Right lobe of liver (tissue), 6 donors: ENCODE measurements around the gene AP1G2. TPM values are rescaled to one million over a fixed set of nuclear protein-coding genes. Genes with fewer than 3 reads are reported as not detected.

Source experiments
- ATAC-seq, 4 donors: fragments of 200-7000 bp; cut with Tn5 transposase; one replicate each; pipeline ENCODE4 v1.9.1; 2020; ENCODE audit warnings: mild to moderate bottlenecking in 4 of 4, moderate library complexity in 4 of 4
- DNase-seq, 3 donors: peaks; one replicate each; pipeline ENCODE4 v3.0.0-alpha.2; 2020
- H3K27ac ChIP-seq, 3 donors: fragments of 200-600 bp; one replicate each; pipeline ENCODE4 v1.8.0; 2022
- H3K27me3 ChIP-seq, 2 donors: fragments of 200-600 bp; one replicate each; pipeline ENCODE4 v1.8.0; 2022
- H3K36me3 ChIP-seq, 4 donors: fragments of 200-600 bp; sonication (generic) in 1 of 4; one replicate each; pipeline versions ENCODE4 v1.5.1 to v1.8.0; 2017 to 2022; ENCODE audit warnings: control low read depth in 1 of 4
- H3K4me1 ChIP-seq, 4 donors: fragments of 200-600 bp; sonication (generic) in 1 of 4; one replicate each; pipeline versions ENCODE4 v1.5.1 to v1.8.0; 2017 to 2022; ENCODE audit warnings: control low read depth in 1 of 4
- H3K4me3 ChIP-seq, 3 donors: fragments of 200-600 bp; one replicate each; pipeline ENCODE4 v1.8.0; 2022
- H3K9me3 ChIP-seq, 4 donors: fragments of 200-600 bp; sonication (generic) in 1 of 4; one replicate each; pipeline versions ENCODE4 v1.5.1 to v1.8.0; 2017 to 2022; ENCODE audit warnings: control low read depth in 1 of 4
- CTCF ChIP-seq, 4 donors: fragments of 200-600 bp in 3 of 4; fragments of 450-650 bp in 1 of 4; IDR thresholded peaks; one replicate each; pipeline versions ENCODE4 v1.5.1 to v1.8.0; 2016 to 2022; ENCODE audit warnings: antibody characterized with exemption in 4 of 4, mild to moderate bottlenecking in 2 of 4
- POLR2A ChIP-seq: fragments of 450-650 bp; IDR thresholded peaks from one replicate; pipeline ENCODE4 v1.6.1; 2017; ENCODE audit warnings: antibody characterized with exemption, mild to moderate bottlenecking
- WGBS: methylation state at CpG from one replicate; pipeline ENCODE4 v1.1.6; 2018; ENCODE audit warnings: low coverage, low lambda C conversion rate; ENCODE audit not compliant: insufficient coverage; ENCODE audit errors: missing lambda C conversion rate; 5-methylcytosine and 5-hydroxymethylcytosine counted together
- intact Hi-C, 2 donors: fragments of 100-400 bp; cut with DNase I; formaldehyde crosslinking; loops; one replicate each; pipeline versions ENCODE4 v1.11.2 to v1.14.1; 2022
- total RNA-seq, 6 experiments: library from RNA; depleted of rRNA in 2 of 6; stranded (reverse); fragments of >200 nt in 2 of 6; fragmentation: NEBNext Ultra II Directional in 3 of 6; extraction: Animal tissue kit (Norgen Biotek cat#: 25700) in 3 of 6; gene quantifications; one replicate each; pipeline versions ENCODE4 v1.1.0 to v1.2.4, GENCODE V29; 2016 to 2023
- donor health status: DM: no; HTN: yes; CAD: no.
- donor health status: DM: no; HTN: no; CAD: no.
- donor health status: DM: no; HTN: no; CAD: no.
- donor health status: DM: no; HTN: yes; CAD: no.
- donor health status: DM: no; HTN: yes; CAD: no.

Gene AP1G2
- total RNA-seq, 6 experiments from 2014 or later: 13.6 to 25.9 (median 23.0) TPM

- TF ChIP-seq CTCF (IDR thresholded peaks at IDR 0.05) (no peak), POLR2A (no peak)
- 2% methylated on average over 12 of the region's 14 CpGs for WGBS
- H3K9me3 ChIP-seq: no peaks in the 10 kb centered on the region
- H3K36me3 ChIP-seq: peaks cover 0 to 11% (median 0%) of the 10 kb centered on the region in 4 donors
- H3K4me3 ChIP-seq: peak overlapping the region; percentile 72 to 99 (median 90)
- ATAC-seq: no peak
- peak overlapping the region in 2 of 3 donors; percentile 89 to 93 for H3K27ac ChIP-seq
- peaks cover 0 to 11% (median 3%) of the 10 kb centered on the region in 4 donors for H3K4me1 ChIP-seq
- DNase-seq: no peak
- intact Hi-C loops: no loop called here
- H3K27me3 ChIP-seq: no peaks in the 10 kb centered on the region
These were observed 12.1 kb downstream of the AP1G2 start for GRCh38 chr14:23555533-23555881.

- Histone ChIP-seq H3K4me1 (no peaks in the 10 kb centered on the region), H3K4me3 (peak within 1 kb of the TSS; percentile 65 to 73 (median 69)), H3K36me3 (no peaks in the 10 kb centered on the region), H3K27ac (no peak within 1 kb of the TSS), H3K9me3 (no peaks in the 10 kb centered on the region), H3K27me3 (no peaks in the 10 kb centered on the region)
- TF ChIP-seq CTCF (IDR thresholded peaks at IDR 0.05): no peak
- TF ChIP-seq POLR2A: peak; percentile 26
- intact Hi-C loops: no loop called here
- DNase-seq (peak; percentile 89 to 93 (median 93)), ATAC-seq (peak; percentile 78 to 85 (median 82))
- whole genome bisulfite sequencing: 1% methylated on average over 46 of the region's 49 CpGs
These were observed 16.1 kb downstream of the AP1G2 start, which contains the start of gene ZFHX2 for GRCh38 chr14:23551266-23552028. ZFHX2 (minus strand) TSS chr14:23551765; CDS start chr14:23535325, 16,440 bp downstream.

- WGBS: 1% methylated on average over 10 of the region's 37 CpGs
- peak in 2 of 4 donors; percentile 12 to 15 for ATAC-seq
- no peaks in the 10 kb centered on the region for H3K36me3 ChIP-seq
- intact Hi-C loops: no loop called here
- no peak for TF ChIP-seq CTCF (IDR thresholded peaks at IDR 0.05)
- no peak for TF ChIP-seq POLR2A
- no peaks in the 10 kb centered on the region for H3K27me3 ChIP-seq
- H3K4me3 ChIP-seq: peak overlapping the region; percentile 65 to 73 (median 69)
- peak in 1 of 3 donors; percentile 35 for DNase-seq
- no peak overlapping the region for H3K27ac ChIP-seq
- no peaks in the 10 kb centered on the region for H3K4me1 ChIP-seq
- no peaks in the 10 kb centered on the region for H3K9me3 ChIP-seq
These were observed 16.8 kb downstream of the AP1G2 start for GRCh38 chr14:23550812-23551265.

- no peaks in the 10 kb centered on the region for H3K27me3 ChIP-seq
- intact Hi-C loops: no loop called here
- no peak for DNase-seq
- H3K27ac ChIP-seq: no peak overlapping the region
- H3K9me3 ChIP-seq: no peaks in the 10 kb centered on the region
- no peak for TF ChIP-seq CTCF (IDR thresholded peaks at IDR 0.05)
- no peak for TF ChIP-seq POLR2A
- no peak for ATAC-seq
- peak overlapping the region; percentile 65 to 73 (median 69) for H3K4me3 ChIP-seq
- no peaks in the 10 kb centered on the region for H3K36me3 ChIP-seq
- no peaks in the 10 kb centered on the region for H3K4me1 ChIP-seq
- 54% methylated on average over 7 of the region's 12 CpGs for WGBS
These were observed 17.3 kb downstream of the AP1G2 start for GRCh38 chr14:23550131-23550811.
